Measurements from ENCODE around the gene PHF10. TPM values are rescaled to one million over a fixed set of nuclear protein-coding genes. Genes with fewer than 3 reads are reported as not detected.

PHF10 gene
- total RNA-seq, 1 experiment from 2014 or later: 47.8 TPM

- Mint-ChIP-seq H3K27ac (ENCODE audit: unreplicated experiment) (no peak overlapping the region), H3K4me3 (ENCODE audit: low read depth, unreplicated experiment) (no peak overlapping the region), H3K9me3 (ENCODE audit: low read depth, unreplicated experiment) (no peaks in the 10 kb centered on the region), H3K4me1 (ENCODE audit: low read depth, unreplicated experiment) (peaks cover 4% of the 10 kb centered on the region), H3K27me3 (ENCODE audit: unreplicated experiment) (no peaks in the 10 kb centered on the region), H3K36me3 (ENCODE audit: insufficient read depth, unreplicated experiment) (peaks cover 28% of the 10 kb centered on the region)
- intact Hi-C loops (cut with micrococcal nuclease; ENCODE audit: unreplicated experiment): no loop called here
- CTCF ChIA-PET: no interaction called here
- TF ChIP-seq, protein P1, sequence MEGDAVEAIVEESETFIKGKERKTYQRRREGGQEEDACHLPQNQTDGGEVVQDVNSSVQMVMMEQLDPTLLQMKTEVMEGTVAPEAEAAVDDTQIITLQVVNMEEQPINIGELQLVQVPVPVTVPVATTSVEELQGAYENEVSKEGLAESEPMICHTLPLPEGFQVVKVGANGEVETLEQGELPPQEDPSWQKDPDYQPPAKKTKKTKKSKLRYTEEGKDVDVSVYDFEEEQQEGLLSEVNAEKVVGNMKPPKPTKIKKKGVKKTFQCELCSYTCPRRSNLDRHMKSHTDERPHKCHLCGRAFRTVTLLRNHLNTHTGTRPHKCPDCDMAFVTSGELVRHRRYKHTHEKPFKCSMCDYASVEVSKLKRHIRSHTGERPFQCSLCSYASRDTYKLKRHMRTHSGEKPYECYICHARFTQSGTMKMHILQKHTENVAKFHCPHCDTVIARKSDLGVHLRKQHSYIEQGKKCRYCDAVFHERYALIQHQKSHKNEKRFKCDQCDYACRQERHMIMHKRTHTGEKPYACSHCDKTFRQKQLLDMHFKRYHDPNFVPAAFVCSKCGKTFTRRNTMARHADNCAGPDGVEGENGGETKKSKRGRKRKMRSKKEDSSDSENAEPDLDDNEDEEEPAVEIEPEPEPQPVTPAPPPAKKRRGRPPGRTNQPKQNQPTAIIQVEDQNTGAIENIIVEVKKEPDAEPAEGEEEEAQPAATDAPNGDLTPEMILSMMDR (IDR thresholded peaks at IDR 0.05; ENCODE audit: unreplicated experiment): no peak
- no TSS peak for BruUV-seq (replicated peaks)
- no peak for DNase-seq
Observed at GRCh38 chr6:169714178-169714577, 10.1 kb downstream of the PHF10 start.

DNA sequence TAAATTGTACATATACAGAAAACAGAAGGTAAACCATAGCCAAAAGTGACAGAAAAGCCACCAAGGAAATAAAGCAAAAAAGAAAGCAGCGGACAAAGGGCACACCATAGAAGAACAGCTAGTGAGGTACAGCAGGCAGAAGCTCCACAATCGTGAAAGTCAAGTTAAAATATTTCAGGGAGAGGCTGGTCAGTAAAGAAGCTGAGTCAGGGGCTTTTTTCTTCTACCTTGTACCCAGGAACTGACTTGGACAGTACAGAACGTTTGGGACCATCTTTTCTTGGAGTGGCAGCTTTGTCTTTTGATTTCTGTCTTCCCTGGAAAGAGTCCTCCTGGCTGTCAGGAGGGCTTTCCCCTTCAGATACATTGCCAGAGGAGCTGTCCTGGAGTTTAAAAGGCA, 14.3 kb downstream of the PHF10 start:
- DNase-seq: no peak
- Mint-ChIP-seq H3K36me3 (ENCODE audit: insufficient read depth, unreplicated experiment) (peaks cover 30% of the 10 kb centered on the region), H3K4me1 (ENCODE audit: low read depth, unreplicated experiment) (no peaks in the 10 kb centered on the region), H3K4me3 (ENCODE audit: low read depth, unreplicated experiment) (no peak overlapping the region), H3K9me3 (ENCODE audit: low read depth, unreplicated experiment) (no peaks in the 10 kb centered on the region), H3K27ac (ENCODE audit: unreplicated experiment) (no peak overlapping the region), H3K27me3 (ENCODE audit: unreplicated experiment) (no peaks in the 10 kb centered on the region)
- no TSS peak for BruUV-seq (replicated peaks)
- CTCF ChIA-PET: no interaction called here
- TF ChIP-seq, protein P1 (IDR thresholded peaks at IDR 0.05; ENCODE audit: unreplicated experiment): no peak
- intact Hi-C loops (cut with micrococcal nuclease; ENCODE audit: unreplicated experiment): no loop called here

GRCh38 chr6:169709293-169709692, 15.0 kb downstream of the PHF10 start:
- Mint-ChIP-seq H3K4me3 (ENCODE audit: low read depth, unreplicated experiment) (no peak overlapping the region), H3K9me3 (ENCODE audit: low read depth, unreplicated experiment) (no peaks in the 10 kb centered on the region), H3K4me1 (ENCODE audit: low read depth, unreplicated experiment) (no peaks in the 10 kb centered on the region), H3K27me3 (ENCODE audit: unreplicated experiment) (no peaks in the 10 kb centered on the region), H3K27ac (ENCODE audit: unreplicated experiment) (no peak overlapping the region), H3K36me3 (ENCODE audit: insufficient read depth, unreplicated experiment) (peaks cover 25% of the 10 kb centered on the region)
- intact Hi-C loops (cut with micrococcal nuclease; ENCODE audit: unreplicated experiment): no loop called here
- CTCF ChIA-PET: no interaction called here
- TF ChIP-seq, protein P1 (IDR thresholded peaks at IDR 0.05; ENCODE audit: unreplicated experiment): no peak
- DNase-seq: no peak
- BruUV-seq (replicated peaks): no TSS peak

DNA sequence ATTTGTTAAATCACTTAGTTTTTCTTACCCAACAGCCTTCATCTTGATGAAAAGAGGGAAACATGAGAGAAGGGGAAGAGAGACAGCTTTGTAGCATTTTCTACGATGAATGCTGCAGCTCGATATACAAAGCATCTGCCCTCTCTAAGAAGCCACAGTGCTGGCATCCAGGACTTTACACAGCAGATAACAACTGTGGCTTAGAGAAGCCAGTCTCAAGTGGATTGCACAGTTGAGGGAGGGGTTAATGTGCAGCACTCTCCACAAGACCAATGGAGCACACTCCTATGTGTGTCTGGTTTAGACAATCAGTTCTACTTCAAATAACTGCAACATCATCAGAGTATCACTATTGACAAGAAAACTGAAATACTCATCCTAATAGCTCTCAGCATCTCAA, 16.5 kb downstream of the PHF10 start:
- no peak overlapping the region for H3K4me3 Mint-ChIP-seq (ENCODE audit: low read depth, unreplicated experiment)
- intact Hi-C loops (cut with micrococcal nuclease; ENCODE audit: unreplicated experiment): no loop called here
- CTCF ChIA-PET: no interaction called here
- peaks cover 24% of the 10 kb centered on the region for H3K36me3 Mint-ChIP-seq (ENCODE audit: insufficient read depth, unreplicated experiment)
- DNase-seq: no peak
- TF ChIP-seq, protein P1 (IDR thresholded peaks at IDR 0.05; ENCODE audit: unreplicated experiment): no peak
- no peaks in the 10 kb centered on the region for H3K27me3 Mint-ChIP-seq (ENCODE audit: unreplicated experiment)
- H3K27ac Mint-ChIP-seq (ENCODE audit: unreplicated experiment): no peak overlapping the region
- no peaks in the 10 kb centered on the region for H3K9me3 Mint-ChIP-seq (ENCODE audit: low read depth, unreplicated experiment)
- no peaks in the 10 kb centered on the region for H3K4me1 Mint-ChIP-seq (ENCODE audit: low read depth, unreplicated experiment)
- BruUV-seq (replicated peaks): no TSS peak
